HEK293T (cell line): Measurements from ENCODE around the gene IMP4.

ENCODE experiments used
- ARNT ChIP-seq: fragments of 450-650 bp; IDR thresholded peaks from 2 replicates; pipeline ENCODE4 v1.6.1; 2017; ENCODE audit warnings: mild to moderate bottlenecking
- BHLHE40 ChIP-seq: fragments of 450-650 bp; IDR thresholded peaks from 2 replicates; pipeline ENCODE4 v1.6.1; 2016; ENCODE audit warnings: mild to moderate bottlenecking, moderate library complexity, borderline replicate concordance
- ELF4 ChIP-seq: fragments of 450-650 bp; IDR thresholded peaks from 2 replicates; pipeline ENCODE4 v1.6.1; 2017; ENCODE audit warnings: antibody characterized with exemption
- FOXA1 ChIP-seq: fragments of 450-650 bp; IDR thresholded peaks from 2 replicates; pipeline ENCODE4 v1.6.1; 2016; ENCODE audit warnings: mild to moderate bottlenecking
- FOXK2 ChIP-seq: fragments of 450-650 bp; IDR thresholded peaks from 2 replicates; pipeline ENCODE4 v1.6.1; 2016; ENCODE audit warnings: mild to moderate bottlenecking
- FOXM1 ChIP-seq: fragments of 450-650 bp; IDR thresholded peaks from 2 replicates; pipeline ENCODE4 v1.6.1; 2017; ENCODE audit warnings: mild to moderate bottlenecking, borderline replicate concordance
- NFRKB ChIP-seq: fragments of 450-650 bp; IDR thresholded peaks from 2 replicates; pipeline ENCODE4 v1.6.1; 2016; ENCODE audit warnings: mild to moderate bottlenecking, moderate library complexity
- SP1 ChIP-seq: fragments of 450-650 bp; IDR thresholded peaks from 2 replicates; pipeline ENCODE4 v1.6.1; 2017
- TARDBP ChIP-seq: fragments of 450-650 bp; IDR thresholded peaks from 2 replicates; pipeline ENCODE4 v1.6.1; 2016

DNA sequence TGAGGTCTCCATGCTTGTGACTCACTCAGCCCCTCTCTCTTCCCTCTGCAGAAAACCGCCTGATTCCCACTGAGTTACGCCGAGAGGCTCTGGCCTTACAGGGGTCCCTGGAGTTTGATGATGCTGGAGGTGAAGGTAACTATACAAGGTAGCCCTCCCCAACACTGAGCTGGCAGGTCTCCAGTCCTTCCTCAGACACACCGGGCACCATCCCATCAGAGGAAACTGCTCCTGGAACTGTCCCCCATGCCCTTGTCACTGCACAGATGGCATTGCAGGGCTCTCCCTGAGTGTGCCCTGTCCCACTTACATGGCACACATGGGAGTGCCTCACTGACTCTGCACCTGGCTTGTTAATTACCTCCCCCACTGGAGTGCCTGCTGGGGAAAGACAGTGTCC is 1.9 kb downstream of the IMP4 start:
- TF ChIP-seq SP1 (no peak), ELF4 (no peak), TARDBP (no peak), ARNT (no peak), FOXM1 (no peak), FOXK2 (no peak), FOXA1 (no peak), BHLHE40 (no peak), NFRKB (no peak)
